GM23338 (cell line): ENCODE measurements around the gene FNDC3B.

Experiments
- CREB1 ChIP-seq: fragments of 250-450 bp; sonication (Bioruptor Pico); IDR thresholded peaks from 2 replicates; pipeline ENCODE4 v1.5.0; 2020; ENCODE audit warnings: low read depth, mild to moderate bottlenecking, moderate library complexity
- EZH2 ChIP-seq: fragments of 200-600 bp; sonication (generic); IDR thresholded peaks from one replicate; pipeline ENCODE4 v1.8.0; 2017; ENCODE audit warnings: antibody characterized with exemption, mild to moderate bottlenecking, low read depth; ENCODE audit not compliant: unreplicated experiment
- EZH2phosphoT487 ChIP-seq: fragments of 200-600 bp; sonication (generic); IDR thresholded peaks from one replicate; pipeline ENCODE4 v1.8.1; 2018; ENCODE audit warnings: antibody characterized with exemption; ENCODE audit not compliant: unreplicated experiment
- JUNB ChIP-seq: IDR thresholded peaks from one replicate; pipeline ENCODE4 v1.6.1; 2016; ENCODE audit warnings: antibody characterized with exemption; ENCODE audit not compliant: unreplicated experiment
- NANOG ChIP-seq: IDR thresholded peaks from 2 replicates; pipeline ENCODE4 v1.6.1; 2016; ENCODE audit warnings: antibody characterized with exemption, borderline replicate concordance
- POLR2AphosphoS5 ChIP-seq: IDR thresholded peaks from 2 replicates; pipeline ENCODE4 v1.6.1; 2016; ENCODE audit warnings: antibody characterized with exemption, low read depth
- STAT1 ChIP-seq: IDR thresholded peaks from one replicate; pipeline ENCODE4 v1.6.1; 2016; ENCODE audit warnings: antibody characterized with exemption; ENCODE audit not compliant: unreplicated experiment
- ZNF114 ChIP-seq: fragments of 250-450 bp; sonication (Bioruptor Pico); IDR thresholded peaks from 2 replicates; pipeline ENCODE4 v1.5.0; 2020; ENCODE audit warnings: mild to moderate bottlenecking, moderate library complexity
- TF ChIP-seq, protein P1 (sequence below), 2 experiments: fragments of 200-600 bp in 1 of 2; sonication (generic) in 1 of 2; conservative IDR thresholded peaks; 2 replicates each; pipeline versions ENCODE4 v1.5.1 to v1.6.1; 2016 to 2017; ENCODE audit warnings: antibody characterized with exemption in 2 of 2, low read depth in 2 of 2, mild to moderate bottlenecking in 2 of 2, moderate library complexity in 1 of 2
- TF ChIP-seq, protein P2 (sequence below): IDR thresholded peaks from one replicate; pipeline ENCODE4 v1.6.1; 2018; ENCODE audit warnings: antibody characterized with exemption; ENCODE audit not compliant: unreplicated experiment
- TF ChIP-seq, protein P3 (sequence below): IDR thresholded peaks from 2 replicates; pipeline ENCODE4 v1.6.1; 2016; ENCODE audit warnings: antibody characterized with exemption

DNA sequence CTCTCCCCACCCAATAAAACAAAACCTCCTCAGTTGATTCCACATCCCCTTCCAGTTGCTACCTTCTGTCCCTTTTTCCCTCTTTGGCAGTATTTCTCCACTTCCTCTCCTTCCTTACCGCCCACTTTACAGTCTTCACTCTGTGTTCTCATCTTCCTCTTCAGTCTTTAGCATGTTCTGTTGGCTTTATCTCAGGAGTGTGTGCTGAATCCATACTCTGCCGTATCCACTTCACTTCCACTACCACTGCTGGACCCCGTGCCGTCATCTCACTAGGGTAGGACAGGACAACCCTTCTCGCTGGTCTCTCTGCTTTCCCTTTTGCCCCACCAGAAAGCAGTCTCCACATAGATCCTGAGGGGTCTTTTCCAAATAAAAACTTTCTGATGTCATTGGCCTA lies 74.3 kb downstream of the FNDC3B start:
- TF ChIP-seq, protein P1, sequence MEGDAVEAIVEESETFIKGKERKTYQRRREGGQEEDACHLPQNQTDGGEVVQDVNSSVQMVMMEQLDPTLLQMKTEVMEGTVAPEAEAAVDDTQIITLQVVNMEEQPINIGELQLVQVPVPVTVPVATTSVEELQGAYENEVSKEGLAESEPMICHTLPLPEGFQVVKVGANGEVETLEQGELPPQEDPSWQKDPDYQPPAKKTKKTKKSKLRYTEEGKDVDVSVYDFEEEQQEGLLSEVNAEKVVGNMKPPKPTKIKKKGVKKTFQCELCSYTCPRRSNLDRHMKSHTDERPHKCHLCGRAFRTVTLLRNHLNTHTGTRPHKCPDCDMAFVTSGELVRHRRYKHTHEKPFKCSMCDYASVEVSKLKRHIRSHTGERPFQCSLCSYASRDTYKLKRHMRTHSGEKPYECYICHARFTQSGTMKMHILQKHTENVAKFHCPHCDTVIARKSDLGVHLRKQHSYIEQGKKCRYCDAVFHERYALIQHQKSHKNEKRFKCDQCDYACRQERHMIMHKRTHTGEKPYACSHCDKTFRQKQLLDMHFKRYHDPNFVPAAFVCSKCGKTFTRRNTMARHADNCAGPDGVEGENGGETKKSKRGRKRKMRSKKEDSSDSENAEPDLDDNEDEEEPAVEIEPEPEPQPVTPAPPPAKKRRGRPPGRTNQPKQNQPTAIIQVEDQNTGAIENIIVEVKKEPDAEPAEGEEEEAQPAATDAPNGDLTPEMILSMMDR (conservative IDR thresholded peaks at IDR 0.05; ENCODE audit: low read depth in 2 of 2), result no peak
- no peak for TF ChIP-seq JUNB
- TF ChIP-seq EZH2, result no peak
- no peak for TF ChIP-seq STAT1
- no peak for TF ChIP-seq POLR2AphosphoS5
- no peak for TF ChIP-seq CREB1 (CRISPR knock-in tag)
- TF ChIP-seq, protein P2, sequence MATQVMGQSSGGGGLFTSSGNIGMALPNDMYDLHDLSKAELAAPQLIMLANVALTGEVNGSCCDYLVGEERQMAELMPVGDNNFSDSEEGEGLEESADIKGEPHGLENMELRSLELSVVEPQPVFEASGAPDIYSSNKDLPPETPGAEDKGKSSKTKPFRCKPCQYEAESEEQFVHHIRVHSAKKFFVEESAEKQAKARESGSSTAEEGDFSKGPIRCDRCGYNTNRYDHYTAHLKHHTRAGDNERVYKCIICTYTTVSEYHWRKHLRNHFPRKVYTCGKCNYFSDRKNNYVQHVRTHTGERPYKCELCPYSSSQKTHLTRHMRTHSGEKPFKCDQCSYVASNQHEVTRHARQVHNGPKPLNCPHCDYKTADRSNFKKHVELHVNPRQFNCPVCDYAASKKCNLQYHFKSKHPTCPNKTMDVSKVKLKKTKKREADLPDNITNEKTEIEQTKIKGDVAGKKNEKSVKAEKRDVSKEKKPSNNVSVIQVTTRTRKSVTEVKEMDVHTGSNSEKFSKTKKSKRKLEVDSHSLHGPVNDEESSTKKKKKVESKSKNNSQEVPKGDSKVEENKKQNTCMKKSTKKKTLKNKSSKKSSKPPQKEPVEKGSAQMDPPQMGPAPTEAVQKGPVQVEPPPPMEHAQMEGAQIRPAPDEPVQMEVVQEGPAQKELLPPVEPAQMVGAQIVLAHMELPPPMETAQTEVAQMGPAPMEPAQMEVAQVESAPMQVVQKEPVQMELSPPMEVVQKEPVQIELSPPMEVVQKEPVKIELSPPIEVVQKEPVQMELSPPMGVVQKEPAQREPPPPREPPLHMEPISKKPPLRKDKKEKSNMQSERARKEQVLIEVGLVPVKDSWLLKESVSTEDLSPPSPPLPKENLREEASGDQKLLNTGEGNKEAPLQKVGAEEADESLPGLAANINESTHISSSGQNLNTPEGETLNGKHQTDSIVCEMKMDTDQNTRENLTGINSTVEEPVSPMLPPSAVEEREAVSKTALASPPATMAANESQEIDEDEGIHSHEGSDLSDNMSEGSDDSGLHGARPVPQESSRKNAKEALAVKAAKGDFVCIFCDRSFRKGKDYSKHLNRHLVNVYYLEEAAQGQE, result no peak
- no peak for TF ChIP-seq ZNF114 (CRISPR knock-in tag)
- TF ChIP-seq EZH2phosphoT487, result no peak
- TF ChIP-seq, protein P3, sequence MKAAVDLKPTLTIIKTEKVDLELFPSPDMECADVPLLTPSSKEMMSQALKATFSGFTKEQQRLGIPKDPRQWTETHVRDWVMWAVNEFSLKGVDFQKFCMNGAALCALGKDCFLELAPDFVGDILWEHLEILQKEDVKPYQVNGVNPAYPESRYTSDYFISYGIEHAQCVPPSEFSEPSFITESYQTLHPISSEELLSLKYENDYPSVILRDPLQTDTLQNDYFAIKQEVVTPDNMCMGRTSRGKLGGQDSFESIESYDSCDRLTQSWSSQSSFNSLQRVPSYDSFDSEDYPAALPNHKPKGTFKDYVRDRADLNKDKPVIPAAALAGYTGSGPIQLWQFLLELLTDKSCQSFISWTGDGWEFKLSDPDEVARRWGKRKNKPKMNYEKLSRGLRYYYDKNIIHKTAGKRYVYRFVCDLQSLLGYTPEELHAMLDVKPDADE, result no peak
- TF ChIP-seq NANOG, result no peak
